NCI-H345 (cell line): ENCODE data around the gene BEND7.
"Not testable (repeated sequence)": the region's sequence is repeated elsewhere in the genome, so short reads cannot be mapped to it uniquely, and the experiment has no call there.

Source experiments
- DNase-seq: peaks from one replicate; lab custom pipeline; 2025; lab: John Stamatoyannopoulos, UW

BEND7 gene

DNA sequence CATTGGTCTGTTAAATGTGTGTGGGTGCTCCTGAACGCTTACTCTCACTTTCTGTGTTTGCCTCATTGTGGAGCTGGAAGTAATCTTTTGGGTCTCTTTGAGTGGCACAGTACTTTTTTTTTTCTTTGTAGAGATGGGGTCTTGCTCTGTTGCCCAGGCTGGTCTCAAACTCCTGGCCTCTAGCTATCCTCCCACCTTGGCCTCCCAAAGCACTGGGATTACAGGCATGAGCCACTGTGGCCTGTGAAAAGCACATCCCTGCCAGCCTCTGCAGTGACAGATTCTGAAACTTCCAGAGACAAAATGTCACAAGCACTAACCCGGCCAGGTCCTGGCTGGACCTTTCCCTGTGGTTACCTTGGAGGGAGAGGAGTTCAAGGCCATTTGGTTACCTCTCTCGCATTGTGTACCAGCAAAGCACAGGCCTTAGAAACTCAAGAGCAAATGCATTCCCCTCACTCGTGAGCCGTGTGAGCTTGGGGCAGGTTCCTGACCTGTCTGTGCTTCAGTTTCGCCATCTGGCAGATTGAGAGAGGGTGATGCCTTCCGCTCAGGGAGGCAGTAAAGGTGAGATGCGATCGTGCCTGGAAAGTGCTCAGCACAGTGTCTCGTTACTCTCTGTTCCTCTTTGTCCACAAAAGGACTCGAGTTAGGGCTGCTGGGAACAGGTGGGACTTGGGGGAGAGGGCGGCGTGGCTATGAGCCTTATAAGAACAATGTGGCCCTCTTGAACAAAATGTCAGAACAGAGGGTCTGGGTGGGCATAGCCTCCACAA, 108.1 kb downstream of the BEND7 start:
- no peak for DNase-seq

DNA sequence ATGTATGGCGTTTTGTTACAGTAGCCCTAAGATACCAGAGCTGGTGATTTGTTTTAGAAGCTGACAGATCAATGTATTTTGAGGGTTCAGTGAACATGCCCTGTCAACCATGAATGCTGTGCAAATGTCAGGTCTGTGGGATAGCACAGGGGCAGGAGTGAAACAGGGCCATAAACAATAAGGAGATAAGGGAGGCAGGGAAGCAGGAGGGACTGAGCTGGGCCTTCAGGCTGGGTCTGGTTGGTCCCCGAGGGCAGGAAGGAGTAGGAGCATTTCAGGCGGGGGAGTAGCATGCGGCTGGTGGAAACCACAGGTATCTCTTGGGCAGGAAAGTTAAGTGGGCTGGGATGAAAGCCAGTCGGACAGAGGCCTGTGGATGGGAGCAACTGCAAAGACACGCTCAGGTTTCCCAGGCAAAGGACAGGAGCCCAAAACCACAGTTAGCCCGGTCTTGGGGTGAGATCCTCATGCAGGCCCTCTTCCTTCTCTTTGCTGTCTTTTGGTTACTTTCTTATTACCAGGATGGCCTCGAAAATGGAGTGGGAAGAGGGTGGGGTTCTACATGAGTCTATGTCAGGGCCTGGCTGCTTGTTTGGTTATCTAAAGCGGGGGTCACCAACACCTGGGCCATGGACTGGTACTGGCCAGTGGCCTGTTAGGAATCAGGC, 111.2 kb downstream of the BEND7 start:
- no peak for DNase-seq

GRCh38 chr10:13416760-13417159, 112.1 kb downstream of the BEND7 start:
- DNase-seq, result no peak

- DNase-seq, result no peak
Observed at GRCh38 chr10:13414855-13415254, 114.0 kb downstream of the BEND7 start.

DNA sequence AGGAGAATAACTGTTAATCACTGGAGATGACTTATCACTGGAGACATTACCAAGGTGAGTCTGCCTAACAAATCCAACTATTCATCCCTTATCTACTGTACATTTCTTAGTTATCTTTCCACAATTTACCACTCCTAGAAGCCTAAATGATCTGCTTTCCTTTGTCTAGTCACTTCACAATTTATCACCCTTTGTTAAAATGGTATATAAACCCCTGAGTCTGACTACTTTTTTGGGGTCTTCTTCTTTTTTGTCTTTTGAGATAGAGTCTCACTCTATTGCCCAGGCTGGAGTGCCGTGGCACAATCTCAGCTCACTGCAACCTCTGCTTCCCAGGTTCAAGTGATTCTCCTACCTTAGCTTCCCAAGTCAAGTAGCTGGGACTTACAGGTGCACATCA, 114.7 kb downstream of the BEND7 start:
- DNase-seq, result no peak

- DNase-seq, result no peak
Observed at GRCh38 chr10:13412894-13413293, 115.9 kb downstream of the BEND7 start.

- peak; percentile 15 for DNase-seq
Observed at GRCh38 chr10:13404791-13405190, 124.0 kb downstream of the BEND7 start.

GRCh38 chr10:13404305-13404759, 124.5 kb downstream of the BEND7 start:
- no peak for DNase-seq

GRCh38 chr10:13403426-13403825, 125.4 kb downstream of the BEND7 start:
- DNase-seq, result not testable (repeated sequence)

GRCh38 chr10:13402021-13402420, 126.8 kb downstream of the BEND7 start:
- no peak for DNase-seq

GRCh38 chr10:13401142-13401541, 127.7 kb downstream of the BEND7 start:
- no peak for DNase-seq

DNA sequence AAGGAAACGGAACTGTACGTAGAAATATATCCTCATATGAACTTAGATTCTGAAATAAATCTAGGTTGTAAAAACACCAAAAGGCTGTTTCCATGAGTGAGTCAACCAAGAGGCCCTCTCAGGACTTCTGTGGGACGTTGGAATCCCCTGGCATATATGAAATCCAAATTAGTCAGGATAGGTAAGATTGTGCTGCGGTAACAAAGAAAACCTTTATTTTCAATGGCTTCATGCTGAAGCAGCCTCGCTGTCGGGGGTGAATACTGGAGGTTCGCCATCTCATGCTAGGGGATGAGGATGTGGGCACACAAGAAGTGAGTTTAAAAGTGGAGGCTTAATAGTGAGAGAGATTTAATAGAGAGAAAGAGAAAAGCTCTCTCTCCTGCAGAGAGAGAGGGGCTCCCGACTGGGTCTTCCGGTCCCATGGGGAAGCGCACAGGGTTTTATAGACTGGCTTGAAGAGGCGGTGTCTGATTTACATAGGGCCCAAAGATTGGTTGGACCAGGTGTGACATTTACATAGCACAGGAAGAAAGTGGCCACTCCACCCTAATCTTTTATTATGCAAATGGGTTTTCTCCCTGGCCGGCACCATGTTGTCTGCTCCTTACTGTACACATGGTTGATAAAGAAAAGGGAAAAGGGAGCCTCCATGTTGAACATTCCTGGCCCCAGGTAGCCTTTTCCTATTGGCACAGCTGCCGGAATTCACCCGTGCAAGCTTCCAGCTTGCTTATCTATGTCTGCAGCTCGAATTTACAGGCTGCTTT, 128.4 kb downstream of the BEND7 start:
- no peak for DNase-seq

DNA sequence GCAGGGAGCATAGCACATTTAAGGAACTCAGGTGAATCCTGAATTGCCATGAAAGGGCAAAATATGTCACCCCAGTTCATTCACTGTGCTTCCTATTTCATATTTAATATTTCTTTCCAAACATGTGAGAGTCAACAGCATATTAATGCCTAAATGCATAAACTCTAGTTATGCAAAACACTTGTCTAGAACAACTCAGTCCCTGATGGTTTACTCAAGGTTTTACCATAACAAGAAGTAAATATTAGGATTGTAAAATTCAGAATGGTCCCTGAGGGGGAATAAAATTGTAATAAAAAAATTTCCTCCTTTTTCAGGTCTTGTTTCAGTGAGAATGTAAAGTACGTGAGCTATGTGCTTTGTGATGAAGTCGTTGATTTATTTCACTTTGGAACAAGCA, 129.1 kb downstream of the BEND7 start:
- DNase-seq, result no peak

- DNase-seq, result no peak
Observed at GRCh38 chr10:13399236-13399635, 129.6 kb downstream of the BEND7 start.

DNA sequence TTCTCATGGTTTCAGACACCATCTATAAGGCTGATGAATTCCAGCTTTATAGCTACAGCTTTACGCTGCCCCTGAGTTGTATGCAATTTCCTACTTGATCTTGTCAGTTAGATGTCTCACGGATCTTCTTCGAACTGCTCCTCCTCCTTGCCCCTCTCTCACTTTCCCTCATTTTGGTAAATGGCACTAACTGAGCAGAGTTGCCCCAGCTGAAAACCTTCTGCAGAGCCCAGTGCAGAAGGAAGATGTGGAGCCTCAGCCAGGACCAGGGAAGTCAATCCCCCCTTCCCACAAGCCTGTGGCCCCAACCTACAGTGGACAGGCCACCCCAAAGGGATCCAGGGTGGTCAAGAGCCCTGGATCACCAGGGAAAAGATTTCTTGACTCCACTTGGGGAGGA, 131.8 kb downstream of the BEND7 start:
- no peak for DNase-seq

GRCh38 chr10:13396369-13396768, 132.4 kb downstream of the BEND7 start:
- DNase-seq, result no peak

DNA sequence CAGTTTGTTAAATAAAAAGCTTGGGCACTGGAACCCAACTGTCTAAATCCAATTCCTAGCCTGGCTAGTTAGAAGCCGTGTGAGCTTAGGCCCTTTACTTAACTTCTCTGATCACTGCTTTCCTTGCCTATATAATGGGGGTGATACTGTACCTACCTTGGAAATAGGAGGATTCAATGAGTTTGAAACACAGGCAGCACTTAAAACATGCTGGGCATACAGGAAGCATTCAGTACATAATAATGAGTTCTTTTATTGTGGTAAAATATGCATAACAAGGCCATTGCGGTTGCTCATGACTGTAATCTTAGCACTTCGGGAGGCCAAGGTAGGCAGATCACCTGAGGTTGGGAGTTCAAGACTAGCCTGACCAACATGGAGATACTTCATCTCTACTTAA, 133.3 kb downstream of the BEND7 start:
- no peak for DNase-seq

GRCh38 chr10:13393640-13394039, 135.2 kb downstream of the BEND7 start:
- no peak for DNase-seq

- no peak for DNase-seq
Observed at GRCh38 chr10:13392701-13393100, 136.1 kb downstream of the BEND7 start.
